ENCODE measurements around the gene KLHL33.

GRCh38 chr14:20400965-20401593 is 34.9 kb downstream of the KLHL33 start:
- TF ChIP-seq, protein P1, sequence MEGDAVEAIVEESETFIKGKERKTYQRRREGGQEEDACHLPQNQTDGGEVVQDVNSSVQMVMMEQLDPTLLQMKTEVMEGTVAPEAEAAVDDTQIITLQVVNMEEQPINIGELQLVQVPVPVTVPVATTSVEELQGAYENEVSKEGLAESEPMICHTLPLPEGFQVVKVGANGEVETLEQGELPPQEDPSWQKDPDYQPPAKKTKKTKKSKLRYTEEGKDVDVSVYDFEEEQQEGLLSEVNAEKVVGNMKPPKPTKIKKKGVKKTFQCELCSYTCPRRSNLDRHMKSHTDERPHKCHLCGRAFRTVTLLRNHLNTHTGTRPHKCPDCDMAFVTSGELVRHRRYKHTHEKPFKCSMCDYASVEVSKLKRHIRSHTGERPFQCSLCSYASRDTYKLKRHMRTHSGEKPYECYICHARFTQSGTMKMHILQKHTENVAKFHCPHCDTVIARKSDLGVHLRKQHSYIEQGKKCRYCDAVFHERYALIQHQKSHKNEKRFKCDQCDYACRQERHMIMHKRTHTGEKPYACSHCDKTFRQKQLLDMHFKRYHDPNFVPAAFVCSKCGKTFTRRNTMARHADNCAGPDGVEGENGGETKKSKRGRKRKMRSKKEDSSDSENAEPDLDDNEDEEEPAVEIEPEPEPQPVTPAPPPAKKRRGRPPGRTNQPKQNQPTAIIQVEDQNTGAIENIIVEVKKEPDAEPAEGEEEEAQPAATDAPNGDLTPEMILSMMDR (conservative IDR thresholded peaks at IDR 0.05 in 1 of 2, IDR thresholded peaks at IDR 0.05 in 1 of 2; ENCODE audit: extremely low read depth in 1 of 2, insufficient read depth in 1 of 2, low read depth in 1 of 2, low read length in 2 of 2) = no peak
- no peak for TF ChIP-seq EZH2 (IDR thresholded peaks at IDR 0.05; ENCODE audit: borderline replicate concordance, low read length)
